Psoas muscle (tissue), 8 donors: ENCODE data around the gene ABLIM1. TPM values are rescaled to one million over a fixed set of nuclear protein-coding genes. Genes with fewer than 3 reads are reported as not detected.
A peak's percentile ranks its signal among the peaks of the same experiment; 100 is the strongest.

Source experiments
- ATAC-seq, 4 donors: fragments of 200-7000 bp; cut with Tn5 transposase; one replicate each; pipeline ENCODE4 v1.9.1; 2020; ENCODE audit warnings: moderate library complexity in 3 of 4, mild to moderate bottlenecking in 2 of 4
- DNase-seq, 2 donors: peaks; one replicate each; pipeline ENCODE4 v3.0.0-alpha.2; 2020
- H3K27ac ChIP-seq: fragments of 200-600 bp; one replicate; pipeline ENCODE4 v1.8.0; 2022
- H3K27me3 ChIP-seq, 3 donors: fragments of 200-600 bp in 1 of 3; one replicate each; pipeline versions ENCODE4 v1.6.1 to v1.8.0; 2013 to 2022; ENCODE audit warnings: low read length in 2 of 3, mild to moderate bottlenecking in 2 of 3, moderate library complexity in 1 of 3; ENCODE audit not compliant: insufficient read depth in 3 of 3
- H3K36me3 ChIP-seq, 2 donors: fragments of 200-600 bp in 1 of 2; one replicate each; pipeline versions ENCODE4 v1.6.1 to v1.8.0; 2013 to 2022; ENCODE audit warnings: low read depth in 1 of 2, mild to moderate bottlenecking in 1 of 2, moderate library complexity in 1 of 2; ENCODE audit not compliant: insufficient read depth in 1 of 2
- H3K4me1 ChIP-seq: fragments of 200-600 bp; one replicate; pipeline ENCODE4 v1.8.0; 2022
- H3K4me3 ChIP-seq: fragments of 200-600 bp; one replicate; pipeline ENCODE4 v1.8.0; 2022; ENCODE audit warnings: mild to moderate bottlenecking
- H3K9me3 ChIP-seq: fragments of 200-600 bp; one replicate; pipeline ENCODE4 v1.8.0; 2022
- CTCF ChIP-seq: fragments of 200-600 bp; IDR thresholded peaks from one replicate; pipeline ENCODE4 v1.8.0; 2022; ENCODE audit warnings: antibody characterized with exemption
- WGBS, 3 donors: extraction: QIAGEN DNeasy Blood & Tissue Kit; methylation state at CpG; one replicate each; pipeline versions ENCODE4 v1.1.6 to v1.1.7; 2013; 5-methylcytosine and 5-hydroxymethylcytosine counted together
- intact Hi-C, 2 donors: fragments of 100-400 bp; cut with DNase I; formaldehyde crosslinking; loops; one replicate each; pipeline versions ENCODE4 v1.11.0 to v1.14.2; 2022
- polyA plus RNA-seq, 3 donors: library from polyadenylated mRNA; stranded (reverse); fragments of 200-250 nt; gene quantifications; one replicate each; pipeline ENCODE4 v1.2.3, GENCODE V29; 2013
- total RNA-seq, 4 donors: library from RNA; stranded (reverse); fragmentation: NEBNext Ultra II Directional in 2 of 4; extraction: Animal tissue kit (Norgen Biotek cat#: 25700) in 2 of 4; gene quantifications; one replicate each; pipeline versions ENCODE4 v1.2.1 to v1.2.4, GENCODE V29; 2021 to 2023
- donor health status: healthy with polysubstance abuse.
- donor health status: DM: no; HTN: no; CAD: no; lungs with moderate emphysema.
- donor health status: Bipolar disorder and iron deficiency.
- donor health status: healthy.
- donor health status: DM: yes; HTN: yes; CAD: no.
- donor health status: DM: no; HTN: no; CAD: no.
- donor health status: DM: no; HTN: no; CAD: no.
- donor health status: DM: yes; HTN: yes; CAD: no.

ABLIM1 gene
- total and polyA plus RNA-seq, 7 donors, result 15.4 to 183 (median 21.8) TPM

GRCh38 chr10:114543456-114543855 lies 114.6 kb downstream of the ABLIM1 start:
- WGBS, 3 donors, result 64 to 68% (median 66%) methylated on average over 8 of the region's 8 CpGs
- no peak overlapping the region for H3K27ac ChIP-seq

GRCh38 chr10:114542373-114542772 lies 115.7 kb downstream of the ABLIM1 start:
- intact Hi-C loops, result loop anchor here in 1 of 2 donors (10.0 kb wide), 1 partner anchor 68 kb away; no protein-coding TSS in a partner anchor
- Histone ChIP-seq H3K9me3 (no peaks in the 10 kb centered on the region), H3K36me3 (peaks cover 0 to 7% of the 10 kb centered on the region in 2 donors), H3K27ac (no peak overlapping the region), H3K4me3 (no peak overlapping the region), H3K4me1 (no peaks in the 10 kb centered on the region), H3K27me3 (no peaks in the 10 kb centered on the region)
- TF ChIP-seq CTCF, result no peak
- DNase-seq (no peak), ATAC-seq (no peak)
- 85 to 93% (median 93%) methylated on average over 2 of the region's 2 CpGs for WGBS, 3 donors

More at GRCh38 chr10:114543456-114543855, 114.6 kb downstream of the ABLIM1 start:
- intact Hi-C loops, result loop anchor here in 1 of 2 donors (10.0 kb wide), 1 partner anchor 69 kb away; no protein-coding TSS in a partner anchor
- DNase-seq (no peak), ATAC-seq (no peak)
- no peaks in the 10 kb centered on the region for H3K27me3 ChIP-seq
- peaks cover 0 to 7% of the 10 kb centered on the region in 2 donors for H3K36me3 ChIP-seq
- H3K4me3 ChIP-seq, result no peak overlapping the region
- no peak for TF ChIP-seq CTCF
- H3K9me3 ChIP-seq, result no peaks in the 10 kb centered on the region
- H3K4me1 ChIP-seq, result no peaks in the 10 kb centered on the region

GRCh38 chr10:114541797-114542160 lies 116.3 kb downstream of the ABLIM1 start:
- DNase-seq, result no peak
- Histone ChIP-seq H3K4me1 (no peaks in the 10 kb centered on the region), H3K9me3 (no peaks in the 10 kb centered on the region), H3K27me3 (no peaks in the 10 kb centered on the region), H3K27ac (no peak overlapping the region), H3K4me3 (no peak overlapping the region), H3K36me3 (peaks cover 0 to 7% of the 10 kb centered on the region in 2 donors)
- intact Hi-C loops, result loop anchor here in 1 of 2 donors (10.0 kb wide), 1 partner anchor 67 kb away; no protein-coding TSS in a partner anchor
- peak in 2 of 4 donors; percentile 19 to 36 for ATAC-seq
- WGBS, 3 donors, result 23 to 51% (median 31%) methylated on average over 3 of the region's 3 CpGs
- no peak for TF ChIP-seq CTCF

- Histone ChIP-seq H3K36me3 (peaks cover 0 to 7% of the 10 kb centered on the region in 2 donors), H3K4me1 (no peaks in the 10 kb centered on the region), H3K9me3 (no peaks in the 10 kb centered on the region), H3K27ac (no peak overlapping the region), H3K4me3 (no peak overlapping the region), H3K27me3 (no peaks in the 10 kb centered on the region)
- intact Hi-C loops, result loop anchor here in 1 of 2 donors (10.0 kb wide), 1 partner anchor 66 kb away; no protein-coding TSS in a partner anchor
- peak; percentile 57 to 85 (median 82) for ATAC-seq
- no peak for TF ChIP-seq CTCF
- DNase-seq, result peak; percentile 70 to 79
- 37 to 59% (median 42%) methylated on average over 14 of the region's 14 CpGs for WGBS, 3 donors
Observed at GRCh38 chr10:114541081-114541796, 116.8 kb downstream of the ABLIM1 start.
